RWPE1 (cell line): ENCODE data around the gene UNC5A.

Source experiments
- CTCF ChIA-PET: fragments of 350-600 bp; sonication (Branson Sonifier 250); formaldehyde crosslinking; extraction: SDS; loops from one replicate; lab custom pipeline; 2021; lab: Yijun Ruan, JAX
- POLR2A ChIA-PET: fragments of 400-600 bp; formaldehyde crosslinking; extraction: SDS; loops from one replicate; lab custom pipeline; 2020; ENCODE audit warnings: antibody characterized with exemption; ENCODE audit not compliant: low non-redundant PET; lab: Yijun Ruan, JAX
- DNase-seq: peaks from one replicate; pipeline ENCODE4 v3.0.0; 2012; ENCODE audit warnings: low spot score
- H3K27ac ChIP-seq: fragments of 450-650 bp; 2 replicates; pipeline ENCODE4 v1.5.1; 2017
- TF ChIP-seq, protein P1 (sequence below): fragments of 450-650 bp; conservative IDR thresholded peaks from 2 replicates; pipeline ENCODE4 v1.5.1; 2017; ENCODE audit warnings: low read depth, mild to moderate bottlenecking

UNC5A gene

DNA sequence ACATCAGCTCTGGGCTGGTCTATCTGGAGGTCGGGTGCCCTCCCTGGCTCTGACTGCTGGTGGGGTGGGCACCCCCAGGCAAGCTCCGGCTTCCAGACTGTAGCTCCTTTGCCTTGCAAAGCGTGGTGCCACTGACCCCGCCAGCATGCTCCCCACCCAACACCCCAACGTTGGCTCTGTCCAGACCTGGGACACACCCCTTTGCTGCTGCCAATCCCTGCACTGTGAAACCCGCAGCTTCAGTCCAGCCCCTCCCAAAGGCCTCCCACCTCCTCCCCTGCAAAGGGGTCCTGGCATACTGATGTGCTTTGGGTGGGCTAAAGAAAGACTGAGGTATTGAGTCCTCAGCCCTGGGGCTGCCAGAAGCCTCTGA, 3.9 kb downstream of the UNC5A start:
- TF ChIP-seq, protein P1, sequence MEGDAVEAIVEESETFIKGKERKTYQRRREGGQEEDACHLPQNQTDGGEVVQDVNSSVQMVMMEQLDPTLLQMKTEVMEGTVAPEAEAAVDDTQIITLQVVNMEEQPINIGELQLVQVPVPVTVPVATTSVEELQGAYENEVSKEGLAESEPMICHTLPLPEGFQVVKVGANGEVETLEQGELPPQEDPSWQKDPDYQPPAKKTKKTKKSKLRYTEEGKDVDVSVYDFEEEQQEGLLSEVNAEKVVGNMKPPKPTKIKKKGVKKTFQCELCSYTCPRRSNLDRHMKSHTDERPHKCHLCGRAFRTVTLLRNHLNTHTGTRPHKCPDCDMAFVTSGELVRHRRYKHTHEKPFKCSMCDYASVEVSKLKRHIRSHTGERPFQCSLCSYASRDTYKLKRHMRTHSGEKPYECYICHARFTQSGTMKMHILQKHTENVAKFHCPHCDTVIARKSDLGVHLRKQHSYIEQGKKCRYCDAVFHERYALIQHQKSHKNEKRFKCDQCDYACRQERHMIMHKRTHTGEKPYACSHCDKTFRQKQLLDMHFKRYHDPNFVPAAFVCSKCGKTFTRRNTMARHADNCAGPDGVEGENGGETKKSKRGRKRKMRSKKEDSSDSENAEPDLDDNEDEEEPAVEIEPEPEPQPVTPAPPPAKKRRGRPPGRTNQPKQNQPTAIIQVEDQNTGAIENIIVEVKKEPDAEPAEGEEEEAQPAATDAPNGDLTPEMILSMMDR = no peak
- no peak overlapping the region for H3K27ac ChIP-seq
- ChIA-PET POLR2A (no interaction called here), CTCF (interaction anchor here (1.1 to 2.3 kb wide), 3 partner anchors 8 to 154 kb away, joined by 3 to 7 read pairs (median 4); no protein-coding TSS in a partner anchor)
- DNase-seq = no peak

DNA sequence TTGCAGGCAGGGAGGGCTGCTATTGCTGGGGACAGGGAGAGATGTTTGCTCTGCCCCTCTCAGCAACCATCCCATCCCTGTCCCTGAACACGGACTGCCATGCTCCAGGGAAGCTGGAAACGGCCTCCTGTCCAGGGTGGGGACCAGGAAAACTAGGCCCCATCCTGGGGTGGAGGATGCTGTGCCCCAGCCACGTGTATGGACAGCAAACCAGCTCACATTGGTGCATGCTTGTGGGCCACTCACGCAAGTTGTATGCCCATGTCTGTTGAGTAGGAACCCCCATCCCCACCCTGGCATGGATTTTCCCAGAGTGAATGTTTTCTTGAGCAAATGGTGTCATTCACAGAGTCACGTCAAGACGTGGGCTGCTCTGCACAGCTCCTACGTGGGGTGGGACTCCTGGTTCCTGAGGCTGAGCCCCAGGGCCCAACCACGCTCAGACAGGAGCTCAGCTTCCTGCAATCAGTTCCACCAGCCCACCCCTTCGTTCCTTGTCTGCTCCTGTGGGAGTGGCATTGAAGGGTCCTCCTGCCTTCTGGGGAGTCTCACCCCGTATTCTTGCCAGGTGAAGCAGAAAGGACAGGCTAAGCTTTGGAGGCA, 4.6 kb downstream of the UNC5A start:
- TF ChIP-seq, protein P1 = no peak
- H3K27ac ChIP-seq = no peak overlapping the region
- ChIA-PET POLR2A (no interaction called here), CTCF (interaction anchor here (0.6 to 1.9 kb wide), 2 partner anchors 52 to 154 kb away, joined by 4 to 8 read pairs; no protein-coding TSS in a partner anchor)
- no peak for DNase-seq

DNA sequence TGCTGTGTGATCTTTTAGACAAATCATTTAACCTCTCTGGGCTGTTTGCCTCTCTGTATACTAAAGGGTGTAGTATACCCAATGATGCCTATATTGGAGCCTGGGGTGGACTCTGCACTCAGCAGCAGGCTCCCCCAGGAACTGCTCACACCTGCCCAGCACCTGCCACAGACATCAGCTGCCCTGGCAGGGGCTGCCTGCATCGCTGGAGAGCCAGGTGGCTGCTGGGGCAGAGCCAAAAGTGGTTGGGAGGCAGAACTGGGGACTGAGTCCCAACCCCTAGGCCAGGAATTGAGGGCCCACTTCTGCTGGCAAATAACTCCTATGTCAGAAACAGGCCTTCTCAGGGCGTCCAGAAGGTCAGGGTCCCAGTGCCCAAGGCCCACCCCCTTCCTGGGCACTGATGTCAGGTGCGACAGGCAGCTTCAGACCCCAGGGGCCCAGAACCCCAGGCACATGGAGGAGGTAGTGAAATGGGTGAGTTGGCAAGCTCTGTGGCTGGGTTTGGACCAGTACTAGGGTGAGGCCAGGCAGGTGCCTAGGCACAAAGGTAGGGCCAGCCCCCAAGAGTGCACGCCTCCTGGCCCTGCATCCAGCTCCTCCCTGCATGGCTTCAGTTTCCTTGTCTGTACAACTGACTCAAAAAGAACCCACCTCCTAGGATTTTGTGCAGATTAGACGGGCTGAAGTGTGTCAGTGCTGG, 5.8 kb downstream of the UNC5A start:
- POLR2A ChIA-PET = no interaction called here

DNA sequence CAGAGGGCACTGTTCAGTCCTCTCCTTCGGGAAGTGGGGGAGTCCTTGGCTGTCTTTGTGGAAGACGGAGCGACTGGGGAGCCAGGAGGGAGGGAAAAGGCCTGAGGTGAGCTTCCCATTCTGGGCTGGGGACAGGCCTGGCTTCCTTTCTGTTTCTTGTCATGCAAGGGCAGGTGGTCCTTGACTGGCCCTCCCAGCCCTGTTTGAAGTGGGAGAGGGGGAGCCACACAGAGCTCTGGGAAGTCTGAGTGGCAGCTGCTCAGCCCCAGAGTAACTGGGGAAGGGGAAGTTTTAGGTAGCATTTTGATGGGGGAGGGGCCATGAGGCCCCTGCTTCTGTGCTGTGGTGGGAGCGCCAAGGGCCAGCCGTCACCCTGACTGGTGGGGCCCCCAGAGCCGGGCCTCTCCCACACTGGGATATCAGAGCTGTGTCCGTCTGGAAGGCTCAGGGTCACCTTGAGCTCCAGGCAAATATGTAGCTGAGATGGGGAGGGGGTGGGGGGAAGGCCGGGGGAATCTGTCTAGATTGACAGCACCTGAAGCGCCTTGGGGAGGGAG, 6.5 kb downstream of the UNC5A start:
- TF ChIP-seq, protein P1 = no peak
- H3K27ac ChIP-seq = no peak overlapping the region
- CTCF ChIA-PET = interaction anchor here (0.5 to 1.9 kb wide), 3 partner anchors 94 to 157 kb away, joined by 3 to 8 read pairs (median 4); no protein-coding TSS in a partner anchor
- POLR2A ChIA-PET = no interaction called here
- DNase-seq = no peak

More for the DNA sequence above, 5.8 kb downstream of the UNC5A start:
- CTCF ChIA-PET = interaction anchor here (0.5 to 1.9 kb wide), 3 partner anchors 93 to 157 kb away, joined by 3 to 8 read pairs (median 4); no protein-coding TSS in a partner anchor
- no peak for DNase-seq
- TF ChIP-seq, protein P1 = no peak
- no peak overlapping the region for H3K27ac ChIP-seq

DNA sequence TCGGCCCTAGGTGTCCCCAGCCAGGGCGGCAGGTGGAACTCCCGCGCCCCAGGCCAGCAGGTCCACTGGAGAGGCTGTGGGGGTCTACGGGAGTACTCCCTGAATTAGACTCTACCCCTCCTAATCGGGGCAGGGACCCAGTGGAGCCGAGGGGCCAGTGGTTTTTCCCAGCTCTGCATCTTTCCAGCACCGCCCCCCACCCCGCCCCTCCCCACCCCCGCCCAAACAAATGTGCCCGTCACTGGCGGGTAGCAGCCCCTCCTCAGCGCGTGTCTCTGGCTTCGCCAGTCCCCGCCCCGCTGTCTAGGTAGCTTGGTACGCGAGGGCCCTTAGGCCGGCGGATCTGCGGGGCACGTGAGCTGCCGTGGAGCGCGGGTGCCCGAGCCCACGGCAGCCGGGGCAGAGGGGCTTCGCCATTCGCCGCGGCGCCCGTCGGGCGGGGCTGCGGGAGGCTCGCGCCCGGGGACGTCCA, 7.0 kb downstream of the UNC5A start:
- CTCF ChIA-PET = interaction anchor here (0.6 to 1.5 kb wide), 3 partner anchors 94 to 187 kb away, joined by 3 to 4 read pairs (median 4); partner anchors contain the start of genes EIF4E1B and SNCB
- H3K27ac ChIP-seq = no peak overlapping the region
- DNase-seq = no peak
- POLR2A ChIA-PET = no interaction called here
- TF ChIP-seq, protein P1 = no peak

DNA sequence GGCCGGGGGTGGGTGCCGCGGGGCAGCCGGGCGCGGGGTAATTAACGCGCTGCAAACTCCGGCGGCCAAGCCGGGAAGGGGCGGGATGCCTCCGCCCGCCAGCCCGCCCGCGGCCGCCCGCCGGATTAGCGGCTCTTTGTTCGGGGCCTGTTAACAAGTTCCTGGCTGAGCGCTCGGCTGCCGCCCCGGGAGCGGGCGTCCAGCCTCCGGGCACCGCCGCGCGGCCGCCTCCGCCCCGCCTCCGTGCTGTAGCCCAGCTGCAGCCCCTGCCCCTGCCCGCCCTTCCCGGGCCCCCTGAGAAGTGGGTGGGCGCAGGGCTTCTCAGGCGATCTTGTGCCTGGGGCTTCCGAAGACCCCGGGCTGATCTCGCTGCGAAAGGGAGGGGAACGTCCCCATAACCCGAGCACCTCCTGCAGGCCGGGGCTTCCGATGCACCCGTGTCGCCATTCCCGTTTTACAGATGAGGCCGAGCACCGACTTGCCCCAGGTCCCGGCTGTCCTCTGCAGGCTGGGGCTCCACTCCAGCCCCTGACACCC, 7.5 kb downstream of the UNC5A start:
- TF ChIP-seq, protein P1 = peak; percentile 50
- CTCF ChIA-PET = interaction anchor here (0.6 to 1.5 kb wide), 3 partner anchors 95 to 187 kb away, joined by 3 to 4 read pairs (median 4); partner anchors contain the start of genes EIF4E1B and SNCB
- peak; percentile 49 for DNase-seq
- H3K27ac ChIP-seq = no peak overlapping the region
- POLR2A ChIA-PET = no interaction called here
